Neuronal stem cell (in vitro differentiated cells): ENCODE measurements around the gene C2orf78.

Experiments
- DNase-seq: peaks from one replicate; pipeline ENCODE4 v3.0.0-alpha.2; 2013; ENCODE audit warnings: low spot score
- H2AFZ ChIP-seq: one replicate; pipeline ENCODE4 v1.6.1; 2013; ENCODE audit warnings: mild to moderate bottlenecking, low read length, inconsistent platforms
- H2AK5ac ChIP-seq: 2 replicates; pipeline ENCODE4 v1.6.1; 2013; ENCODE audit warnings: low read depth, mild to moderate bottlenecking, inconsistent platforms, low read length, moderate library complexity, mixed read lengths
- H2BK120ac ChIP-seq: 2 replicates; pipeline ENCODE4 v1.6.1; 2013; ENCODE audit warnings: low read depth, mild to moderate bottlenecking, inconsistent platforms, low read length, moderate library complexity, mixed read lengths
- H2BK12ac ChIP-seq: one replicate; pipeline ENCODE4 v1.6.1; 2013; ENCODE audit warnings: low read length, inconsistent platforms
- H2BK15ac ChIP-seq: 2 replicates; pipeline ENCODE4 v1.6.1; 2013; ENCODE audit warnings: mild to moderate bottlenecking, low read length, inconsistent platforms, mixed read lengths
- H2BK5ac ChIP-seq: one replicate; pipeline ENCODE4 v1.6.1; 2013; ENCODE audit warnings: inconsistent platforms, mild to moderate bottlenecking, low read length, moderate library complexity
- H3K14ac ChIP-seq: one replicate; pipeline ENCODE4 v1.6.1; 2013; ENCODE audit warnings: low read length, inconsistent platforms
- H3K18ac ChIP-seq: 2 replicates; pipeline ENCODE4 v1.6.1; 2013; ENCODE audit warnings: low read length, inconsistent platforms
- H3K23ac ChIP-seq: 2 replicates; pipeline ENCODE4 v1.6.1; 2013; ENCODE audit warnings: low read depth, mild to moderate bottlenecking, mixed read lengths, low read length, inconsistent platforms; ENCODE audit not compliant: poor library complexity
- H3K27ac ChIP-seq: replicated peaks from 3 replicates; pipeline ENCODE4 v1.5.1; 2013; ENCODE audit warnings: low read length, inconsistent platforms
- H3K27me3 ChIP-seq, 3 experiments: 2 replicates each; pipeline ENCODE4 v1.6.1; 2013; ENCODE audit warnings: low read length in 3 of 3, mild to moderate bottlenecking in 2 of 3, inconsistent platforms in 1 of 3, low read depth in 1 of 3, mixed read lengths in 1 of 3, moderate library complexity in 1 of 3; ENCODE audit not compliant: control insufficient read depth in 3 of 3, insufficient read depth in 3 of 3
- H3K36me3 ChIP-seq, 2 donors: replicated peaks in 1 of 2; 2 replicates each; pipeline ENCODE4 v1.6.1; 2013; ENCODE audit warnings: low read length in 2 of 2; ENCODE audit not compliant: control insufficient read depth in 2 of 2, insufficient read depth in 2 of 2
- H3K4ac ChIP-seq: 2 replicates; pipeline ENCODE4 v1.6.1; 2013; ENCODE audit warnings: inconsistent platforms, mild to moderate bottlenecking, low read length, moderate library complexity
- H3K4me1 ChIP-seq, 2 donors: 1 replicate in 1 of 2; 2 replicates in 1 of 2; pipeline ENCODE4 v1.6.1; 2013; ENCODE audit warnings: low read length in 2 of 2, low read depth in 1 of 2; ENCODE audit not compliant: control insufficient read depth in 2 of 2, insufficient read depth in 1 of 2
- H3K4me2 ChIP-seq: one replicate; pipeline ENCODE4 v1.6.1; 2013; ENCODE audit warnings: mild to moderate bottlenecking, low read length, inconsistent platforms; ENCODE audit not compliant: insufficient read depth, poor library complexity, severe bottlenecking
- H3K4me3 ChIP-seq, 2 donors: 2 replicates each; pipeline ENCODE4 v1.5.1; 2013; ENCODE audit warnings: low read length in 2 of 2, mild to moderate bottlenecking in 2 of 2, inconsistent platforms in 1 of 2, moderate library complexity in 1 of 2
- H3K79me1 ChIP-seq: one replicate; pipeline ENCODE4 v1.6.1; 2013; ENCODE audit warnings: low read depth, mild to moderate bottlenecking, inconsistent platforms, low read length, moderate library complexity
- H3K9ac ChIP-seq: one replicate; pipeline ENCODE4 v1.6.1; 2013; ENCODE audit warnings: mild to moderate bottlenecking, low read depth, low read length, inconsistent platforms; ENCODE audit not compliant: poor library complexity
- H3K9me3 ChIP-seq, 2 donors: replicated peaks in 1 of 2; 2 replicates each; pipeline versions ENCODE3 to v1.6.1; 2013; ENCODE audit warnings: low read length in 2 of 2, mild to moderate bottlenecking in 2 of 2, inconsistent platforms in 1 of 2, low read depth in 1 of 2, mixed read lengths in 1 of 2, moderate library complexity in 1 of 2; ENCODE audit not compliant: control insufficient read depth in 2 of 2, insufficient read depth in 1 of 2
- H4K8ac ChIP-seq: one replicate; pipeline ENCODE4 v1.6.1; 2013; ENCODE audit warnings: low read depth, mild to moderate bottlenecking, inconsistent platforms, low read length, moderate library complexity
- H4K91ac ChIP-seq: one replicate; pipeline ENCODE4 v1.6.1; 2013; ENCODE audit warnings: low read length, low read depth, mild to moderate bottlenecking, inconsistent platforms; ENCODE audit not compliant: poor library complexity
- WGBS, 2 donors: extraction: QIAGEN DNeasy Blood & Tissue Kit; methylation state at CpG; one replicate each; pipeline ENCODE4 v1.1.7; 2013; ENCODE audit warnings: missing lambda C conversion rate in 2 of 2, mixed read lengths in 1 of 2; ENCODE audit not compliant: insufficient read length in 2 of 2, insufficient replicate concordance in 1 of 2; ENCODE audit errors: extremely low coverage in 2 of 2; 5-methylcytosine and 5-hydroxymethylcytosine counted together

C2orf78 gene

DNA sequence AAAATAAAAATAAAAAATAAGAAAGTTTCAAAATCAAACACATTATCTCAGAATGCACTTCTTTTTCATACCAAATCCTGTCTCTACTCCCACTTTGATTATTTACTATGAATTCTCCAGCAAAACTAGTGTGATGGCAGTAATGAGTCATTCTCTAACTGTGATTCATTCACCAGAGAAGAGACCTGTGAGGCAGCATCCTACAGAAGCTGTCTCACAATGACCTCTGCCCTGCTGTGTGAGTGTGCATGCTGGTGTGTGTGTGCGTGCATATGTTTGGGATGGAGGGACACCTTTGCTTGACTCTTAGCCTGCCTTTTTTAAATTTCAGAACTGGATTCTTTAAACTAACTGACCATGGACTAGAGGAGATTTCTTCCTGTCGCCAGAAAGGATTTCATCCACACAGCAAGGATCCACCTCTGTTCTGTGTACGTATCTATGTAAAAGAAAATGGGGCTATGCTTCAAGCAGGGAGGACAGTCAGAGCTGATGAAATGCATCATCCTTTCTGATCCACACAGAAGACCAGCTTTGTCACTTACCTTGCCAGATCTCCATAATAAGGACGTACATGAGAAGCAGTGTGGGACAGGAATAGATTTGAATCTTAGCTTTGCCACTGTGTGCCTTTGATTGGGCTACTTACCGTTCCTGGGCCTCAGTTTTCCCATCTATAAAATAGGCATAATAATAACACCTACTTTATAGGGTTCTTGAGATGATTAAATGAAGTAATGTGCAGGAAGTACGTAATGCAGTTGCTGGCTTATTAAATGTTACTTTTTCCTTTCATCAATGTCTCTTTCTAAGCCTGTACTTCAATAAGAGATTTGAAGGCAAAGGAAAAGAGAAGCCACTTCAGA, 76.0 kb downstream of the C2orf78 start:
- Histone ChIP-seq H3K4me1 (no peaks in the 10 kb centered on the region), H3K27me3 (no peaks in the 10 kb centered on the region), H3K27ac (no peak overlapping the region), H2AK5ac (no peak overlapping the region), H2BK120ac (no peak overlapping the region), H3K18ac (no peak overlapping the region), H2BK15ac (no peak overlapping the region), H3K4ac (no peak overlapping the region), H3K4me2 (no peak overlapping the region), H2BK12ac (no peak overlapping the region), H3K36me3 (peaks cover 34 to 90% of the 10 kb centered on the region in 2 donors), H3K14ac (no peak overlapping the region), H3K79me1 (no peaks in the 10 kb centered on the region), H2AFZ (no peak overlapping the region), H4K91ac (no peak overlapping the region), H3K23ac (no peak overlapping the region), H4K8ac (no peak overlapping the region), H3K9ac (no peak overlapping the region), H3K4me3 (no peak overlapping the region), H3K9me3 (no peaks in the 10 kb centered on the region), H2BK5ac (no peak overlapping the region)
- DNase-seq: no peak
- WGBS, 2 donors: no CpG with 5 or more reads among the region's 6 CpGs

DNA sequence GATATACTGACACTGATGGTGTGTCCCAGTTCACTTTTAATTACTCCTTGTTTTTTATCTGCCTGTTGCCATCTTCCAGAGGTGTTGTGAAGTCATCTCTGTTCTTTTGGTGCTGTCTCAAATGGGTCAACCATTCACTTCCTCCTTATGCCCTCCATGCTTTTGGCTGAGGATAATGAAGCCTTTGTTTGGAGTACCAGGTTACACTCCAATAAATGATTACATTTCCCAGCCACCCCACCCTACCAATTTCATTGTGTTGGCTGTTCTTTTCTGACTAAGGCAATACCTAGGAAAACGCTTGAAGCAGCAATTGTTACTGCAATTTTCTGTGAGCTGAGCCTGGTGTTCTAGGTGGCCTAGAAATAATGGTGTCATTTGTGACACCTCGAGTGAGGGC, 79.0 kb downstream of the C2orf78 start:
- Histone ChIP-seq H3K23ac (no peak overlapping the region), H2BK12ac (no peak overlapping the region), H2BK120ac (no peak overlapping the region), H3K9ac (no peak overlapping the region), H3K79me1 (no peaks in the 10 kb centered on the region), H3K14ac (no peak overlapping the region), H3K4me3 (no peak overlapping the region), H3K18ac (no peak overlapping the region), H3K27ac (no peak overlapping the region), H2AK5ac (no peak overlapping the region), H3K27me3 (no peaks in the 10 kb centered on the region), H2BK5ac (no peak overlapping the region), H3K36me3 (peaks cover 30 to 84% of the 10 kb centered on the region in 2 donors), H3K4me1 (no peaks in the 10 kb centered on the region), H2BK15ac (no peak overlapping the region), H2AFZ (no peak overlapping the region), H3K4me2 (no peak overlapping the region), H4K91ac (no peak overlapping the region), H3K9me3 (no peaks in the 10 kb centered on the region), H3K4ac (no peak overlapping the region), H4K8ac (no peak overlapping the region)
- no peak for DNase-seq
- WGBS, 2 donors: no CpG with 5 or more reads among the region's 2 CpGs
